Vagina (tissue), 2 donors: Measurements from ENCODE around the gene ARHGAP10. TPM values are rescaled to one million over a fixed set of nuclear protein-coding genes. Genes with fewer than 3 reads are reported as not detected.

Source experiments
- DNase-seq, 2 donors: peaks; one replicate each; pipeline ENCODE4 v3.0.0-alpha.2; 2017; ENCODE audit errors: extremely low spot score in 2 of 2
- H3K27ac ChIP-seq: fragments of 200-600 bp; sonication (generic); one replicate; pipeline ENCODE4 v1.5.1; 2019
- H3K27me3 ChIP-seq: fragments of 200-600 bp; sonication (generic); one replicate; pipeline ENCODE4 v1.5.1; 2019
- H3K36me3 ChIP-seq, 2 donors: fragments of 200-600 bp; sonication (generic); one replicate each; pipeline ENCODE4 v1.5.1; 2017 to 2019
- H3K4me1 ChIP-seq: fragments of 200-600 bp; sonication (generic); one replicate; pipeline ENCODE4 v1.5.1; 2019
- H3K4me3 ChIP-seq, 2 donors: fragments of 200-600 bp; sonication (generic); 1 replicate in 1 of 2; 2 replicates in 1 of 2; pipeline ENCODE4 v1.5.1; 2016 to 2019
- H3K9me3 ChIP-seq: fragments of 200-600 bp; sonication (generic); one replicate; pipeline ENCODE4 v1.5.1; 2019
- CTCF ChIP-seq, 3 experiments: fragments of 450-650 bp in 2 of 3; fragments of 200-600 bp in 1 of 3; sonication (generic) in 1 of 3; IDR thresholded peaks; one replicate each; pipeline ENCODE4 v1.5.1; 2017 to 2019; ENCODE audit warnings: antibody characterized with exemption in 3 of 3, mild to moderate bottlenecking in 2 of 3, moderate library complexity in 2 of 3
- POLR2A ChIP-seq, 2 donors: fragments of 450-650 bp; IDR thresholded peaks; one replicate each; pipeline ENCODE4 v1.6.1; 2017; ENCODE audit warnings: antibody characterized with exemption in 2 of 2, mild to moderate bottlenecking in 2 of 2, moderate library complexity in 2 of 2
- POLR2AphosphoS5 ChIP-seq, 2 donors: sonication (generic); formaldehyde crosslinking; IDR thresholded peaks; one replicate each; pipeline ENCODE4 v1.9.0; 2017; ENCODE audit warnings: antibody characterized with exemption in 2 of 2, mild to moderate bottlenecking in 2 of 2, low read depth in 1 of 2; ENCODE audit not compliant: insufficient read depth in 1 of 2
- intact Hi-C: fragments of 100-400 bp; cut with DNase I; formaldehyde crosslinking; loops from one replicate; pipeline ENCODE4 v1.15.1; 2023
- total RNA-seq: library from RNA; depleted of rRNA; stranded (reverse); fragments of >200 nt; gene quantifications from one replicate; pipeline ENCODE4 v1.2.3, GENCODE V29; 2016

Gene ARHGAP10
- total RNA-seq, 1 donor from 2014 or later: 55.5 TPM

- no peaks in the 10 kb centered on the region for H3K9me3 ChIP-seq
- H3K27ac ChIP-seq: peak overlapping the region; percentile 73
- no peak for DNase-seq
- no peaks in the 10 kb centered on the region for H3K27me3 ChIP-seq
- intact Hi-C loops: no loop called here
- H3K4me3 ChIP-seq: no peak overlapping the region
- H3K4me1 ChIP-seq: peaks cover 35% of the 10 kb centered on the region
- no peaks in the 10 kb centered on the region for H3K36me3 ChIP-seq
- TF ChIP-seq POLR2AphosphoS5 (IDR thresholded peaks at IDR 0.05; ENCODE audit: insufficient read depth in 1 of 2, low read depth in 1 of 2): no peak
- no peak for TF ChIP-seq POLR2A (IDR thresholded peaks at IDR 0.05)
- TF ChIP-seq CTCF (IDR thresholded peaks at IDR 0.05): no peak
Observed at GRCh38 chr4:147837435-147837834, 105.5 kb downstream of the ARHGAP10 start.

- intact Hi-C loops: no loop called here
- Histone ChIP-seq H3K4me1 (peaks cover 38% of the 10 kb centered on the region), H3K27ac (no peak overlapping the region)
Observed at GRCh38 chr4:147837854-147838253, 106.0 kb downstream of the ARHGAP10 start.

GRCh38 chr4:147839200-147839599, 107.3 kb downstream of the ARHGAP10 start:
- Histone ChIP-seq H3K4me3 (no peak overlapping the region), H3K9me3 (no peaks in the 10 kb centered on the region), H3K4me1 (peaks cover 46% of the 10 kb centered on the region), H3K27me3 (no peaks in the 10 kb centered on the region), H3K36me3 (no peaks in the 10 kb centered on the region), H3K27ac (no peak overlapping the region)
- TF ChIP-seq CTCF (IDR thresholded peaks at IDR 0.05): no peak
- TF ChIP-seq POLR2A (IDR thresholded peaks at IDR 0.05): no peak
- TF ChIP-seq POLR2AphosphoS5 (IDR thresholded peaks at IDR 0.05; ENCODE audit: insufficient read depth in 1 of 2, low read depth in 1 of 2): no peak
- intact Hi-C loops: no loop called here
- DNase-seq: no peak

More at GRCh38 chr4:147837854-147838253, 106.0 kb downstream of the ARHGAP10 start:
- TF ChIP-seq POLR2AphosphoS5 (IDR thresholded peaks at IDR 0.05; ENCODE audit: insufficient read depth in 1 of 2, low read depth in 1 of 2) (no peak), POLR2A (IDR thresholded peaks at IDR 0.05) (no peak), CTCF (IDR thresholded peaks at IDR 0.05) (no peak)
- H3K36me3 ChIP-seq: no peaks in the 10 kb centered on the region
- H3K9me3 ChIP-seq: no peaks in the 10 kb centered on the region
- H3K4me3 ChIP-seq: no peak overlapping the region
- DNase-seq: no peak
- no peaks in the 10 kb centered on the region for H3K27me3 ChIP-seq

- H3K4me1 ChIP-seq: peaks cover 45% of the 10 kb centered on the region
- no peak overlapping the region for H3K4me3 ChIP-seq
- no peaks in the 10 kb centered on the region for H3K27me3 ChIP-seq
- H3K9me3 ChIP-seq: no peaks in the 10 kb centered on the region
- no peak for TF ChIP-seq POLR2AphosphoS5 (IDR thresholded peaks at IDR 0.05; ENCODE audit: insufficient read depth in 1 of 2, low read depth in 1 of 2)
- no peak for TF ChIP-seq CTCF (IDR thresholded peaks at IDR 0.05)
- no peak for TF ChIP-seq POLR2A (IDR thresholded peaks at IDR 0.05)
- H3K27ac ChIP-seq: no peak overlapping the region
- DNase-seq: no peak
- no peaks in the 10 kb centered on the region for H3K36me3 ChIP-seq
- intact Hi-C loops: no loop called here
Observed at GRCh38 chr4:147839663-147840062, 107.8 kb downstream of the ARHGAP10 start.

GRCh38 chr4:147840838-147841738, 109.2 kb downstream of the ARHGAP10 start:
- DNase-seq: no peak

More at GRCh38 chr4:147840838-147841738, 109.2 kb downstream of the ARHGAP10 start:
- Histone ChIP-seq H3K27me3 (no peaks in the 10 kb centered on the region), H3K4me1 (peaks cover 40% of the 10 kb centered on the region), H3K27ac (no peak overlapping the region), H3K36me3 (no peaks in the 10 kb centered on the region), H3K9me3 (no peaks in the 10 kb centered on the region), H3K4me3 (no peak overlapping the region)
- intact Hi-C loops: no loop called here
- no peak for TF ChIP-seq POLR2A (IDR thresholded peaks at IDR 0.05)
- TF ChIP-seq CTCF (IDR thresholded peaks at IDR 0.05): no peak
- TF ChIP-seq POLR2AphosphoS5 (IDR thresholded peaks at IDR 0.05; ENCODE audit: insufficient read depth in 1 of 2, low read depth in 1 of 2): no peak
